ENCODE measurements around the gene DGKB.

Gene DGKB

GRCh38 chr7:14902589-14903067, at the start of gene DGKB:
TSS of gene DGKB (minus strand) at chr7:14902751.
- peak; percentile 35 for DNase-seq (ENCODE audit: low read depth)
- TF ChIP-seq CTCF (conservative IDR thresholded peaks at IDR 0.05; ENCODE audit: low read depth, low read length): no peak
- H3K4me3 ChIP-seq (ENCODE audit: low read depth, low read length): peak within 1 kb of the TSS; percentile 32

GRCh38 chr7:14950013-14950412, 47.5 kb upstream of the DGKB start:
- no peak for DNase-seq (ENCODE audit: low read depth)
- TF ChIP-seq CTCF (conservative IDR thresholded peaks at IDR 0.05; ENCODE audit: low read depth, low read length): no peak
- H3K4me3 ChIP-seq (ENCODE audit: low read depth, low read length): no peak overlapping the region

- H3K4me3 ChIP-seq (ENCODE audit: low read depth, low read length): no peak overlapping the region
- TF ChIP-seq CTCF (conservative IDR thresholded peaks at IDR 0.05; ENCODE audit: low read depth, low read length): no peak
- no peak for DNase-seq (ENCODE audit: low read depth)
Observed at GRCh38 chr7:14938181-14938580, 35.6 kb upstream of the DGKB start.

GRCh38 chr7:14937581-14937980, 35.0 kb upstream of the DGKB start:
- DNase-seq (ENCODE audit: low read depth): no peak
- H3K4me3 ChIP-seq (ENCODE audit: low read depth, low read length): no peak overlapping the region
- no peak for TF ChIP-seq CTCF (conservative IDR thresholded peaks at IDR 0.05; ENCODE audit: low read depth, low read length)

- no peak overlapping the region for H3K4me3 ChIP-seq (ENCODE audit: low read depth, low read length)
- no peak for TF ChIP-seq CTCF (conservative IDR thresholded peaks at IDR 0.05; ENCODE audit: low read depth, low read length)
- peak; percentile 5 for DNase-seq (ENCODE audit: low read depth)
Observed at GRCh38 chr7:14936554-14936953, 34.0 kb upstream of the DGKB start.

GRCh38 chr7:14934839-14935238, 32.3 kb upstream of the DGKB start:
- TF ChIP-seq CTCF (conservative IDR thresholded peaks at IDR 0.05; ENCODE audit: low read depth, low read length): no peak
- no peak for DNase-seq (ENCODE audit: low read depth)
- no peak overlapping the region for H3K4me3 ChIP-seq (ENCODE audit: low read depth, low read length)

GRCh38 chr7:14931511-14932215, 29.1 kb upstream of the DGKB start:
- no peak for TF ChIP-seq CTCF (conservative IDR thresholded peaks at IDR 0.05; ENCODE audit: low read depth, low read length)
- DNase-seq (ENCODE audit: low read depth): no peak
- no peak overlapping the region for H3K4me3 ChIP-seq (ENCODE audit: low read depth, low read length)
